Measurements from ENCODE around the gene YTHDF1. TPM values are rescaled to one million over a fixed set of nuclear protein-coding genes. Genes with fewer than 3 reads are reported as not detected.

YTHDF1 gene
- total and polyA plus RNA-seq, 2 of the 4 experiments (the other 2 are of a cell fraction) = 10.9 to 22.6 TPM

GRCh38 chr20:63208346-63208909 is 7.5 kb downstream of the YTHDF1 start:
- no peak overlapping the region for H4K91ac ChIP-seq (ENCODE audit: insufficient read depth, low read depth, low read length)
- ATAC-seq (ENCODE audit: low read depth) = no peak

More at GRCh38 chr20:63208346-63208909, 7.5 kb downstream of the YTHDF1 start:
- dilution Hi-C loops (cut with HindIII; ENCODE audit: low sequenced_read_pairs, unreplicated experiment) = no loop called here
- H3K4me1 ChIP-seq (ENCODE audit: control insufficient read depth, insufficient read depth, low read length) = peaks cover 2% of the 10 kb centered on the region; the same call in 1 of the 2 replicates
- no peak overlapping the region for H2AK5ac ChIP-seq (ENCODE audit: low read depth, low read length)
- no peaks in the 10 kb centered on the region for H3K9me3 ChIP-seq (ENCODE audit: control insufficient read depth, insufficient read depth, low read length)
- intact Hi-C loops (cut with micrococcal nuclease) = no loop called here
- peaks cover 6% of the 10 kb centered on the region; the same call in 1 of the 2 replicates for H3K9me1 ChIP-seq (ENCODE audit: insufficient read depth, low read length)
- H2BK20ac ChIP-seq (ENCODE audit: low read depth, low read length) = no peak overlapping the region
- peaks cover 69% of the 10 kb centered on the region for H3K36me3 ChIP-seq (ENCODE audit: control insufficient read depth, insufficient read depth, low read length)
- no peak overlapping the region for H4K8ac ChIP-seq (ENCODE audit: low read depth in 2 of 2, low read length in 2 of 2)
- no peak overlapping the region for H2BK120ac ChIP-seq (ENCODE audit: low read depth, low read length)
- CTCF ChIA-PET = interaction anchor here (0.9 kb wide), 1 partner anchor 15 kb away, joined by 3 read pairs; no protein-coding TSS in a partner anchor
- H3K4ac ChIP-seq (ENCODE audit: low read depth, low read length) = no peak overlapping the region
- H3K4me3 ChIP-seq (ENCODE audit: insufficient read depth, low read depth, low read length) = no peak overlapping the region
- peaks cover 94% of the 10 kb centered on the region for H4K20me1 ChIP-seq (ENCODE audit: insufficient read depth, low read length)
- H3K4me2 ChIP-seq (ENCODE audit: low read depth, low read length) = no peak overlapping the region
- no peak overlapping the region for H3K23ac ChIP-seq (ENCODE audit: low read depth, low read length)
- H2BK15ac ChIP-seq (ENCODE audit: low read depth, low read length) = no peak overlapping the region
- H3K56ac ChIP-seq (ENCODE audit: extremely low read depth, insufficient read depth, low read length) = no peak overlapping the region
- no peak overlapping the region for H3K18ac ChIP-seq (ENCODE audit: low read depth, low read length)
- no peak for TF ChIP-seq CTCF (conservative IDR thresholded peaks at IDR 0.05; ENCODE audit: low read depth, low read length)
- TF ChIP-seq CHD1 (IDR thresholded peaks at IDR 0.05; ENCODE audit: low read depth, low read length) = no peak
- TF ChIP-seq POLR2A (IDR thresholded peaks at IDR 0.05; ENCODE audit: low read depth, low read length) = no peak
- TF ChIP-seq RCOR1 (IDR thresholded peaks at IDR 0.05; ENCODE audit: insufficient replicate concordance, low read length) = no peak
- no peak for TF ChIP-seq BHLHE40 (IDR thresholded peaks at IDR 0.05; ENCODE audit: low read depth, low read length)
- TF ChIP-seq SMC3 (IDR thresholded peaks at IDR 0.05; ENCODE audit: low read depth, low read length) = no peak
- no peak for TF ChIP-seq FOS (IDR thresholded peaks at IDR 0.05; ENCODE audit: low read depth, low read length)
- no peak for TF ChIP-seq CEBPB (IDR thresholded peaks at IDR 0.05; ENCODE audit: low read depth, low read length)
- no peak for TF ChIP-seq USF2 (IDR thresholded peaks at IDR 0.05; ENCODE audit: low read depth, low read length)
- peaks cover 27 to 83% of the 10 kb centered on the region in 2 experiments for H3K79me1 ChIP-seq (ENCODE audit: low read depth in 1 of 2, low read length in 2 of 2)
- no peak for DNase-seq
- H3K14ac ChIP-seq (replicated peaks; ENCODE audit: low read depth, low read length) = no peak overlapping the region
- WGBS, 2 experiments (ENCODE audit: extremely low coverage in 2 of 2, insufficient read length in 1 of 2) = 86% methylated on average over 1 of the region's 6 CpGs; no CpG with 5 or more reads in 1 of the 2 experiments
- POLR2A ChIA-PET (ENCODE audit: unreplicated experiment) = no interaction called here
- H4K5ac ChIP-seq (ENCODE audit: low read depth, low read length) = no peak overlapping the region
- H2AFZ ChIP-seq (replicated peaks; ENCODE audit: low read length, poor library complexity) = no peak overlapping the region
- no TSS peak for BruUV-seq (replicated peaks)
- no peak overlapping the region for H2BK5ac ChIP-seq (ENCODE audit: low read depth, low read length, poor library complexity, severe bottlenecking)
- in situ Hi-C loops (cut with MboI; ENCODE audit: low sequenced_read_pairs) = no loop called here
- H3K27ac ChIP-seq (ENCODE audit: insufficient read depth, low read length) = no peak overlapping the region
- no peak overlapping the region for H2AK9ac ChIP-seq (replicated peaks; ENCODE audit: low read depth, low read length, poor library complexity)
- no peaks in the 10 kb centered on the region for H3K27me3 ChIP-seq (ENCODE audit: control insufficient read depth, insufficient read depth, low read length)
- H3K9ac ChIP-seq (ENCODE audit: low read depth, low read length) = no peak overlapping the region
